HepG2 (cell line): ENCODE measurements around the gene NISCH. TPM values are rescaled to one million over a fixed set of nuclear protein-coding genes. Genes with fewer than 3 reads are reported as not detected.

ENCODE experiments used
- ATF1 ChIP-seq: IDR thresholded peaks from 2 replicates; pipeline ENCODE4 v1.6.1; 2016; ENCODE audit warnings: mild to moderate bottlenecking, control low read depth
- ATRX ChIP-seq: sonication (generic); formaldehyde crosslinking; IDR thresholded peaks from 2 replicates; pipeline ENCODE4 v1.4.0; 2020; ENCODE audit warnings: missing genetic modification reagents, borderline replicate concordance
- IKZF1 ChIP-seq: fragments of 450-650 bp; IDR thresholded peaks from 2 replicates; pipeline ENCODE4 v1.7.1; 2016
- RELA ChIP-seq: sonication (generic); formaldehyde crosslinking; IDR thresholded peaks from 2 replicates; pipeline ENCODE4 v1.4.0; 2020; ENCODE audit warnings: missing genetic modification reagents
- SPEN ChIP-seq: sonication (generic); formaldehyde crosslinking; IDR thresholded peaks from 2 replicates; pipeline ENCODE4 v1.5.1; 2020; ENCODE audit warnings: low read depth, mild to moderate bottlenecking, missing genetic modification reagents
- TSC22D2 ChIP-seq: sonication (generic); formaldehyde crosslinking; IDR thresholded peaks from 2 replicates; pipeline ENCODE4 v1.5.1; 2020; ENCODE audit warnings: missing genetic modification reagents, mild to moderate bottlenecking, borderline replicate concordance
- ZBTB7B ChIP-seq: sonication (generic); formaldehyde crosslinking; IDR thresholded peaks from 2 replicates; pipeline ENCODE4 v1.4.0; 2020; ENCODE audit warnings: missing genetic modification reagents
- ZFP90 ChIP-seq: sonication (generic); formaldehyde crosslinking; IDR thresholded peaks from 2 replicates; pipeline ENCODE4 v1.8.0; 2022; ENCODE audit warnings: missing genetic modification reagents, mild to moderate bottlenecking, inconsistent platforms, borderline replicate concordance
- ZNF136 ChIP-seq: sonication (generic); formaldehyde crosslinking; IDR thresholded peaks from 2 replicates; pipeline ENCODE4 v1.8.1; 2022; ENCODE audit warnings: low read depth, mild to moderate bottlenecking, moderate library complexity, missing genetic modification reagents
- ZNF264 ChIP-seq: sonication (generic); formaldehyde crosslinking; IDR thresholded peaks from 2 replicates; pipeline ENCODE4 v1.4.0; 2020; ENCODE audit warnings: missing genetic modification reagents
- ZNF34 ChIP-seq: sonication (generic); formaldehyde crosslinking; IDR thresholded peaks from 2 replicates; pipeline ENCODE4 v1.4.0; 2020; ENCODE audit warnings: mild to moderate bottlenecking, missing genetic modification reagents, borderline replicate concordance
- ZNF367 ChIP-seq: sonication (generic); formaldehyde crosslinking; IDR thresholded peaks from 2 replicates; pipeline ENCODE4 v1.4.0; 2020; ENCODE audit warnings: missing genetic modification reagents, borderline replicate concordance
- ZNF562 ChIP-seq: sonication (generic); formaldehyde crosslinking; IDR thresholded peaks from 2 replicates; pipeline ENCODE4 v1.8.0; 2022; ENCODE audit warnings: missing genetic modification reagents, borderline replicate concordance
- ZNF746 ChIP-seq: sonication (generic); formaldehyde crosslinking; IDR thresholded peaks from 2 replicates; pipeline ENCODE4 v1.8.0; 2022; ENCODE audit warnings: mild to moderate bottlenecking, missing genetic modification reagents
- ZNF800 ChIP-seq: sonication (generic); formaldehyde crosslinking; IDR thresholded peaks from 2 replicates; pipeline ENCODE4 v1.4.0; 2020; ENCODE audit warnings: missing genetic modification reagents
- ZNF839 ChIP-seq: sonication (generic); formaldehyde crosslinking; IDR thresholded peaks from 2 replicates; pipeline ENCODE4 v1.4.0; 2020; ENCODE audit warnings: missing genetic modification reagents, mild to moderate bottlenecking, borderline replicate concordance
- polyA plus RNA-seq, 8 experiments: library from polyadenylated mRNA; depleted of rRNA in 3 of 8; stranded (reverse) in 7 of 8; unstranded in 1 of 8; fragments of >200 nt; fragmentation: Illumina TruSeq in 4 of 8; extraction: Trizol in 4 of 8; gene quantifications; 2 replicates each; pipeline versions ENCODE4 v1.2.1 to v1.2.3, GENCODE V29; 2011 to 2016; ENCODE audit warnings: low read depth in 4 of 8, missing spikeins in 1 of 8, mixed read lengths in 1 of 8; ENCODE audit not compliant: insufficient read depth in 1 of 8
- total RNA-seq, 5 experiments: library from RNA; depleted of rRNA; stranded (reverse); fragments of >200 nt; fragmentation: Illumina TruSeq; extraction: Trizol; gene quantifications; 2 replicates each; pipeline ENCODE4 v1.2.3, GENCODE V29; 2016; ENCODE audit warnings: low read depth in 1 of 5
- TF ChIP-seq, protein P1 (sequence below), 2 experiments: sonication (generic) in 1 of 2; formaldehyde crosslinking in 1 of 2; IDR thresholded peaks; 2 replicates each; pipeline versions ENCODE4 v1.6.1 to v1.9.0; 2014 to 2022; ENCODE audit warnings: antibody characterized with exemption in 1 of 2, borderline replicate concordance in 1 of 2, inconsistent platforms in 1 of 2, low read depth in 1 of 2, missing genetic modification reagents in 1 of 2
- TF ChIP-seq, protein P2 (sequence below): IDR thresholded peaks from 2 replicates; pipeline ENCODE4 v1.6.1; 2012; ENCODE audit warnings: inconsistent platforms
- TF ChIP-seq, protein P3 (sequence below): sonication (generic); formaldehyde crosslinking; IDR thresholded peaks from 2 replicates; pipeline ENCODE4 v1.8.0; 2022; ENCODE audit warnings: mild to moderate bottlenecking, missing genetic modification reagents, moderate library complexity

Gene NISCH
- total and polyA plus RNA-seq, 2 of the 13 experiments (the other 11 are each of a cell fraction or from before 2014, with no cell fraction given): 27.0 to 47.6 TPM

DNA sequence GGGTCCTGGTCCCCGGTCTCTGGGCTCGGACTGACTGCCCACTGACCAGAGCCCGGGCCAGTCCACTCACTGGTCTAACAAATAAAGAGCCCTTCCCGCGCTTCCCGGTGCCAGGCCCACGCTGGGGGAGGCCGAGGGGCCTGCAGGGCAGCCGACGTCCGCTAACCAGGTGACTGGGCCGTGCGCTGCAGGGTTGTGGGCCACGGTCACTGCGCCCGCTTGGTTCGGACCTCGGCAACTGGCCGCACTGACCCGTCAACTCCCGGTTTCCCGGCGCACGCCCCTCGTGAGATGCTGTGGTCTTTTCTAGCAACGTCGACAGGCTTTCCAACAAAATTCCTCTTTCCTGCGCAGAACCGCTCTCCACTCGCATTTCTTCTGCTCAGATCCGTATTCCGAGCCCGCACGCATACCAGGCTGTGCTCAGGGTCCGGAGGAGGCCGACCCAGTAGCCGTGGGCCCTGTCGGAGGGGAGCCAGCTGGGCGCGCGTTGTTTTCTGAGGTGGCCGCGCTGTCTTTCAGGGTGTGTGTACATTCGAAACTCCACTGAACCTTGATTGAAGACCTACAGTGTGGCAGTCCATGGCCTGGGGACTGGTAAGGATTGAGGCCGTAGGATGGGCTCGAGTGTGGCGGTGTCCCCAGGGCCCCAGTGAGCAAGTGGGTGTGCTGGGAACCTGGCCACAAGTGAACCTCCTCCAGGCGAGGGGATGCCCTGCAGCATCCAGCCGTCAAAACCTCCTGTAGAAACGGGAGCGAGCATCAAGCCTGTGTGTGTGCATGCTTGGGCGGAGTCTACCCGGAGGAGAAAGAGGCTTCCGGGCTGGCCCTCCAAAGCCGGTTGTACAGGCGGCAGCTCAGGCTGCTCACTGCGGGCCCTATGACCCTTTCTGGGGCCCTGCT, 79.1 kb downstream of the NISCH start (continued):
- TF ChIP-seq, protein P1, sequence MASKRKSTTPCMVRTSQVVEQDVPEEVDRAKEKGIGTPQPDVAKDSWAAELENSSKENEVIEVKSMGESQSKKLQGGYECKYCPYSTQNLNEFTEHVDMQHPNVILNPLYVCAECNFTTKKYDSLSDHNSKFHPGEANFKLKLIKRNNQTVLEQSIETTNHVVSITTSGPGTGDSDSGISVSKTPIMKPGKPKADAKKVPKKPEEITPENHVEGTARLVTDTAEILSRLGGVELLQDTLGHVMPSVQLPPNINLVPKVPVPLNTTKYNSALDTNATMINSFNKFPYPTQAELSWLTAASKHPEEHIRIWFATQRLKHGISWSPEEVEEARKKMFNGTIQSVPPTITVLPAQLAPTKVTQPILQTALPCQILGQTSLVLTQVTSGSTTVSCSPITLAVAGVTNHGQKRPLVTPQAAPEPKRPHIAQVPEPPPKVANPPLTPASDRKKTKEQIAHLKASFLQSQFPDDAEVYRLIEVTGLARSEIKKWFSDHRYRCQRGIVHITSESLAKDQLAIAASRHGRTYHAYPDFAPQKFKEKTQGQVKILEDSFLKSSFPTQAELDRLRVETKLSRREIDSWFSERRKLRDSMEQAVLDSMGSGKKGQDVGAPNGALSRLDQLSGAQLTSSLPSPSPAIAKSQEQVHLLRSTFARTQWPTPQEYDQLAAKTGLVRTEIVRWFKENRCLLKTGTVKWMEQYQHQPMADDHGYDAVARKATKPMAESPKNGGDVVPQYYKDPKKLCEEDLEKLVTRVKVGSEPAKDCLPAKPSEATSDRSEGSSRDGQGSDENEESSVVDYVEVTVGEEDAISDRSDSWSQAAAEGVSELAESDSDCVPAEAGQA (IDR thresholded peaks at IDR 0.05; ENCODE audit: low read depth): no peak
- TF ChIP-seq, protein P1 (CRISPR knock-in tag; IDR thresholded peaks at IDR 0.05; ENCODE audit: borderline replicate concordance): no peak
- TF ChIP-seq ZNF800 (CRISPR knock-in tag) (peak; percentile 27), ZNF136 (CRISPR knock-in tag) (0 out of 2 replicates have a peak, but pooled peaks have one; percentile 77), ZNF839 (CRISPR knock-in tag) (no peak), ZBTB7B (CRISPR knock-in tag) (no peak), RELA (CRISPR knock-in tag) (0 out of 2 replicates have a peak, but pooled peaks have one; percentile 64), ZNF746 (CRISPR knock-in tag) (no peak), ZNF34 (0 out of 2 replicates have a peak, but pooled peaks have one; percentile 32), TSC22D2 (CRISPR knock-in tag) (no peak), IKZF1 (no peak), ATF1 (no peak), SPEN (CRISPR knock-in tag) (no peak; the same call in 1 of the 2 replicates), ZFP90 (peak; percentile 85; the same call in 1 of the 2 replicates), ZNF367 (CRISPR knock-in tag) (0 out of 2 replicates have a peak, but pooled peaks have one; percentile 53), ATRX (CRISPR knock-in tag) (no peak), ZNF562 (CRISPR knock-in tag) (no peak), ZNF264 (CRISPR knock-in tag) (no peak)
- TF ChIP-seq, protein P2, sequence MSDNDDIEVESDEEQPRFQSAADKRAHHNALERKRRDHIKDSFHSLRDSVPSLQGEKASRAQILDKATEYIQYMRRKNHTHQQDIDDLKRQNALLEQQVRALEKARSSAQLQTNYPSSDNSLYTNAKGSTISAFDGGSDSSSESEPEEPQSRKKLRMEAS: peak; percentile 12; the same call in 1 of the 2 replicates
- TF ChIP-seq, protein P3, sequence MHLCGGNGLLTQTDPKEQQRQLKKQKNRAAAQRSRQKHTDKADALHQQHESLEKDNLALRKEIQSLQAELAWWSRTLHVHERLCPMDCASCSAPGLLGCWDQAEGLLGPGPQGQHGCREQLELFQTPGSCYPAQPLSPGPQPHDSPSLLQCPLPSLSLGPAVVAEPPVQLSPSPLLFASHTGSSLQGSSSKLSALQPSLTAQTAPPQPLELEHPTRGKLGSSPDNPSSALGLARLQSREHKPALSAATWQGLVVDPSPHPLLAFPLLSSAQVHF (CRISPR knock-in tag): no peak
